Inferior parietal cortex (tissue), 1 donor: ENCODE measurements around the gene ABCC5.
A peak's percentile ranks its signal among the peaks of the same experiment; 100 is the strongest.
"Not testable (repeated sequence)": the region's sequence is repeated elsewhere in the genome, so short reads cannot be mapped to it uniquely, and the experiment has no call there.

ENCODE experiments used
- DNase-seq: peaks from one replicate; pipeline ENCODE4 v3.0.0-alpha.2; 2016; ENCODE audit errors: extremely low spot score

The ABCC5 gene

DNA sequence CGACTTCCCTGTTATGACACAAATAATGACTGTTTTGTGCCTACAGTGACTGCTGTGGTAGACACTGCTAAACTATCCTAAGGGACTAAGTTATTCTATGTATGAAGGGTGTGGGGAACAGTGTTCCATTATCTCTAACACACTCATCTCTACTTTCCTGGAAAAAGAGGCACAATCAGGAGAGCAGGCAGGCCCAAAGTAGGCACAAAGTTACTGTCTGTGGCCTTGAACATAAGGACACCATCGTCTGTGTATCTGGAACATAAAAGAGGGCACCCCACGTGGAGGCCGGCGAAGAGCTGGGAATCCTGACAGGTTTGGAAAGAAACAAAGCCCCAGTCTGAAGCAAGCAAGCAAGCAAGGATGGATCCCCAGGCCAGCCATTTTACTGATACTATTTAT, 1.5 kb downstream of the ABCC5 start:
- no peak for DNase-seq

DNA sequence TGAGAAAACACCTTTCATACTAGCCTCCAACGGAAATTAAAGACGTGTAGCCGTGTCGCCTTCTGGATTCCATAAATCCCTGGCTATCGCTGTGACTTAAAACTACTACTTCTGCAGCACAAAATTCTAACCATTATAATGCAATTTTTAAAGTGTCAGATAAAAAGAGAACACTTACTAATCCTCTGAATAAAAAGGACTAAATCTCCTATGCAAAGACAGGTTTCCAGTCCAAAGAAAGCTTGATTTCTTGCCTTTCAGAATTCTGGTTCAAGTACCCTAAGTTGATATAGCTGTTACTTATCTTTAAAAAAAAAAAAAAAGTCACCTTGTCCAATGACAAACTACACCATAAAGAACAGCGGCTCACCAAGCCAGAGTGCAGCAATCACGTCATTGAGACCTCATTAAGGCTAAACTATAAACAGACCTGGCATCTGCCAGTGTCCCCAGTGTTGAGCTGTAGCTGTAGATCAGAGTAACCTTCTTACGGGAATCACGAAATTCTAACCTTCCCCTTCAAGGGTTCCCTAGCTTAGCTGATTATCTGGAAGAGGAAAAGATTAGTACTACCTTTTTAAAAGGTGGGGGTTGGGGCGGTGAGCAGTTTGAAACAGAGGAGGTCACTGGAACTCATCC, 2.2 kb downstream of the ABCC5 start:
- no peak for DNase-seq

DNA sequence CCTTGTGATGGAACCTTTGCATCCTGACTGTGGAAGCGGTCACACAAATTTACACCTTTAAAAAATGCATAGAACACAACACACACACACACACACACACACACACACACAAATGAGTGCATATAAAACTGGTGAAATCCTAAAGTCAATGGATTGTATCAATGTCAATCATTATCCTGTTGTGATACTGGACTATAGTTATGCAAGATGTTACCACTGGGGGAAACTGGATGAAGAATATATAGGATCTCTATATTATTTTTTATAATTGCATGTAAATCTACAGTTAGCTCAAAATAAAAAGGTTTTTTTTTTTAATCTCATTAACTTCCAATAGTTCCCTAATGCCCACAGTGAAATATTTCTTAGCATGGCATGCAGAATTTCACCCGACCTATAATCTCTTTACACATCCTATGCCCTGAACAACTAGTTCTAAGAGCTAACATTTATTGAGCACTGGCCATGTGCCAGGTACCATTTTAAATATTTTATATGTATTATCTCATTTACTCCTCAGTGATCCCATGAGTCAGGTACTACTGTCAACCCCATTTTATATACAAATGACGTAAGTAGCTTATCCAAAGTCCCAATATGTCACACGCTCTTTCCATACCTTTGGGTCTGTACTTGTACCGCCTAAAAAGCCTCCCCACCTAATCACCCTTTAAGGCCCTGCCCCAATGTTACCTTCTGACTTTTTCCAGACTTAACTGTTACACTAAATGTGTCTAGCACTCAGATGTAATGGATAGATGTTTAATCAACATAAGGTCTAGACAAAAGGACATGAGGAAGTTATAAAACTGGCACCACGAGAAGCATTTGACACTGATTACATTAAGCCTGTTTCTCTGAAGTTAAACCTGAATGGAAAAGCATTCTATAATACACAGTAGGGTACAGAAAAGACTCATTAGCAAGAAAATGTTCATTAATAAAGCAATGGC, 5.5 kb downstream of the ABCC5 start:
- DNase-seq, result no peak

DNA sequence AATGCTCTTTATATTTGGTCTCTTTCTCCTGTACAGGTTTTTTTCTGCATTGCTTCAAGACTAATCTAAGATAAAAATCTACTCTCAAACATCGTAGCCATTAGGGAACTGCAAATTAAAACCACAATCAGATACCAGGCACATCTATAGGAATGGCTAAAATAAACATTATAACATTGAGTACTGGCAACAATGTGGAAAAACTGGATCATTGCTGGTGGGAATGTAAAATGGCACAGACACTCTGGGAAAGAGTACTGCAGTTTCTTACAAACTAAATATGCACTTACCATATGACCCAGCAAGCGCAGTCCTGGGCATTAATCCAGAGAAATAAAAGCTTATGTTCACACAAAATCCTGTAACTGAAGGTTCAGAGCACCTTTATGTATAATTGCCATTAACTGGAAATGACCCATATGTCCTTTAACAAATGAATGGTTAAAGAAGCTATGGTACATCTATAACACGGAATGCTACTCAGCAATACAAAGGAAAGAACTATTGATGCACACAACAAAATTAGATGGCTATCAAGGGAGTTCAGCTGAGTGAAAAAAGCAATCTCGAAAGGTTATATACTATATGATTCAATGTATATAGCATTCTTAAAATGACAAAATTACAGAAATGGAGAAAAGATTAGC, 6.3 kb downstream of the ABCC5 start:
- no peak for DNase-seq

DNA sequence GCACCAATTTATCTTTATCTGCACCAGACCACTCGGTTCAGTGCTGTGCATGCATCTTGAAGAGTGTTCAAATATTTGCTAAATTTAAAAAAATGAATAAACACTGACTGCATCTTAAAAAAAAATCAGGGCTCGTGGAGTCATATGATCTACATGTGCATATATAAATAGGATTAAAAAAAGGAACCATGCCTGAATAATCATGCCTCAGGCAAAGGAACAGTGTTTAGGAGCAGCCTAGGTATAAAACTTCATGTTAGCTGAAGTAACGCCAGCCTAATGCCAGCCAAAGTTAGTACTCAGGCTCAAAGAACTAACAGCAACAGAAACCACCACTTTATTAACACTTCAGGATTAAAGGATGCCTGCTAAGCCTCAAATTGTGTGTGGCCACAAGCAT, 9.5 kb downstream of the ABCC5 start:
- DNase-seq, result no peak

DNA sequence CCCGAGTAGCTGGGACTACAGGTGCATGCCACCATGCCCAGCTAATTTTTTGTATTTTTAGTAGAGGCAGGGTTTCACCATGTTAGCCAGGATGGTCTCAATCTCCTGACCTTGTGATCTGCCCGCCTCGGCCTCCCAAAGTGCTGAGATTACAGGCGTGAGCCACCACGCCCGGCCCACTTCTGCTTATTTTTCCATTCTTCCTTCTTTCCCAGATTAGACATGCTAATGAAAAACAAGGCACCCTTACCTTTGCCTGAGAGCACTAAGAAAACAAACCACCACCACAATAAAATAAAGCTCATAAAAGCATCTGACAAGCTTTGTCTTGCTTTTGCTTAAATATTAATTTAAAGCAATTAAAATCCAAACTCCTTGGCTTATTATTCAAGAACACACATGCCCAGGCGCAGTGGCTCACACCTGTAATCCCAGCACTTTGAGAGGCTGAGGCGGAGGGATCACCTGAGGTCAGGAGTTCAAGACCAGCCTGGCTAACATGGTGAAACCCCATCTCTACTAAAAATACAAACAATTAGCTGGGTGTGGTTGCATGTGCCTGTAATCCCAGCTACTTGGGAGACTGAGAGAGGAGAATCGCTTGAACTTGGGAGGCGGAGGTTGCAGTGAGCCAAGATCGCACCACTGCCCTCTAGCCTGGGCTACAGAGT, 10.4 kb downstream of the ABCC5 start:
- not testable (repeated sequence) for DNase-seq

DNA sequence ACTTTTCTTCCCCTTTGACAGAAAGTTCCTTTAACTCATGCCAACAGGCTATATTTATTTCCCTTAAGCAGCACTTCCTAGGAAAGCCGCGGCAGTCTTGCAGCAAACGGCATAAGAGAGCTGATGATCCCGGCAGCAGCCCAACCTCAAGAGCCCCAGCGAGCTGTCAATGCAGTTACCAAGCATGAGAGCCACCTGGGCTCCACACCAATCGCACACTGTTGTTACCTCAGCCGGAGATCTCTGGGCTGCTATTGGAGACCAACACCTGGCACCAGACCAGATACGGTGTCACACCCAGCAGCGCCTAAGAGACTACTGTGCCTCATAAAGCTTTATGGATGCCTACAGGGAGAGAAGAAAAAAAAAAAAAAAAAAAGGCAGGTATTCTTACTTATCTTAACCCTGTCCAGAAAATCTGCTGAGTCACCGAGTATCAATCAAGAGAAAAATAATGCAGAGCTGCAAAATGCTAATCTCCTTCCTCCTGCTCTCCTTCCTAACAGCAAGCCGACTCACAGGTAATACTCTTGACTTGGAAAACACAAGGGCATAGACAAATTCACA, 11.7 kb downstream of the ABCC5 start:
- DNase-seq, result peak; percentile 27

DNA sequence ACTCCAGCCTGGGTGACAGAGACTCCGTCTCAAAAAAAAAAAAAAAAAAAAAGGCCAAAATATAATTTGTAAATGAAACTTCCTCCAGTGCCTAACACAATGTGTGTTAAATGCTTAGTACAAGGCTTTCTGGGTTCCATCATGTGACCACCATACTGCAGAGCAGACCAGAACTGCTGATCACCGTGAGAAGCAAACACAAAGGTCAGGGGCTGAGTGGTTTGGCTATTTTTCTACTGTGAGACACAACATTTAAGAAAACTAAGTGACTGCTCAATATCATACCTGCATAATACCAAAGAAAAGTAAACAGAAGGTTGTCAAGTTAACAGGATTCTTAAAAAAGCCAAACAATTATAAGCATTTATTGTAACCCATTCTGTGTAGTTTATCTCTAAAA, 13.2 kb downstream of the ABCC5 start:
- no peak for DNase-seq

DNA sequence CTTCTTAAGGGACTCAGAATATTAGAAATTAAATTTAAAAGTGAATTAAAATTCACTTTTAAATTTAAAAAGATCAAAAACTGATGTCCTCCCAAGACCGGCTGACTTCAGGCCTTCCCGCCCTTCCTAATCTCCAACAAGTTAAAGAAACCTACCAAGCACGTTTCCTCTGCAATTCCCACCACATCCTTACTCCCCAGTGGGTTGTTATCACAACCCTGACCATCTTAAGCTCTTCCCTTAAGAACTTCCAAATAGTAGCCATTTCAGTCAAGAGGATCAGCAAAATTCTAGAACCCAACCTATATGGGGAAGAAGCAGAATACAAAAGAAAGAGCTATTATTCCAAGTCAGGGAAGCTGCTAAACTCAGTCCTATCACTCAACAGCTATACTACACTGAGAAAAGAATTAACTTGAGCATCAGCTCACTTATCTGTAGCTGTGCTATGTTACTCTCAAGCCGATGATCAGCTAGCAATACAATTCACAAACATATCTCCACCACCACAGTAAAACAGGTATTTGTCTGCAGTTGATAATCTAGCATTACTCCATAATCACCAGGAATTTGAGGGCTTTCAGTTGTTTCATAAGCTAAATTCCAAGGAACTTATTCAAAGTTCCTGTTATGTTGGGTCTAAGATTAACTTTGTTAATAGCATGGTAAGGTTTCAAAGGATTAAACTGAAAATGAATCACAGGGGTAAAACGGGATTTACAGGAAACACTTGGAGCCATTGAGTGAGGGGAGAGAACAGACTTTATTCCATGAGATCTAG, 14.3 kb downstream of the ABCC5 start:
- no peak for DNase-seq

DNA sequence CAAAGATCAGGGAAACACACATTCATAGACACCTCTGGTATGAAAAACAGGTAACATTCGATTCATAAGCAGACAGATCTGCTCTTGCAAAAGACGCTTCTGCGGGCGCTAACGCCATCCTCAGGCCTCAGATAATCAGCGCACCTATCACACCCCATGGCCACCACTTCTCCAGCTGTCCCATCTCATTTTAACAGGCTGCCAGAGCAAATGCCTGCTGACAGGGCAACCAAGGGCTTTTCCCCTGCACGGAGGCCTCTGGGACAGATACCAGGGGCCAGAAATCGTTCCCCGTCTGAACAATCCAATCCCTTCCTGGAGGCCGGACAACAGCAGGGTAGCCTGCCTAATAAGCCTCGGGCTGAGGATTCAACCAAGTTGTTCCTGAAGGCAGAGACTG, 15.2 kb downstream of the ABCC5 start:
- DNase-seq, result no peak

DNA sequence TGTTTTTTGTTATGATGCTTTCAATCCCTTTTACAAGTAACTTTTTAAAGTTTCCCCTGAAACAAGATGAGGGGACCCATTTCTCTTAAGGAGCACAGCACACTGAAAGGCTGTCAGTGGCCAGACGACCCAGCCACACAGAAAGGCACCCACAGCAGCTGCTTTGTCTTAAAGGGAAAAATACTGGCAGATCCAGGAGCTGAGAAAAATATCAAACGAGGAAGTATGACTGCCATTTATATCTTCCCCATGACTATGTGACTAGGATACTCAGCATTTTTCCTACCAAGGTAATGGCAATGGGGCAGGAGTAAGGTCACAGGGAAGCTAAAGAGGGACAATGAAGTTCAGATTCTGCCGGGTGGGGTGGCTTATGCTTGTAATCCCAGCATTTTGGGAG, 15.9 kb downstream of the ABCC5 start:
- no peak for DNase-seq

DNA sequence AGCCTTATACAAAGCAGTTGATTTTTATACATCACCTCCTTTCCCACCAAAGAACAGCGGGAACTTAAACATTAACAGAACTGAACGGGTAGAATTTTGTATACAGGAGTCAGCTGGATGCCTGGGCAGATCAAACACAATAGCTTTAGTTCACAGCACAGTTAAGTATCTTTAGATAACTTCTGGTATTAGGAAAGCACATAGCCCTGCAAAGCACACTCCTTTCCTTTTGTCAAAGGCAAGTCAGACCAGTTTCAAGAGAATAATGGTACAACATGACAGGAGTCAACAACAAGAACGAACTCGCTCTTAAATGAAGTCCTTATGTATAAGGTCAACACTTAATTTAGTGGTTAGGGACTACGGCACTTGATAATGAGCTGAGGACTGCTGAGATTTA, 26.3 kb downstream of the ABCC5 start:
- DNase-seq, result no peak

DNA sequence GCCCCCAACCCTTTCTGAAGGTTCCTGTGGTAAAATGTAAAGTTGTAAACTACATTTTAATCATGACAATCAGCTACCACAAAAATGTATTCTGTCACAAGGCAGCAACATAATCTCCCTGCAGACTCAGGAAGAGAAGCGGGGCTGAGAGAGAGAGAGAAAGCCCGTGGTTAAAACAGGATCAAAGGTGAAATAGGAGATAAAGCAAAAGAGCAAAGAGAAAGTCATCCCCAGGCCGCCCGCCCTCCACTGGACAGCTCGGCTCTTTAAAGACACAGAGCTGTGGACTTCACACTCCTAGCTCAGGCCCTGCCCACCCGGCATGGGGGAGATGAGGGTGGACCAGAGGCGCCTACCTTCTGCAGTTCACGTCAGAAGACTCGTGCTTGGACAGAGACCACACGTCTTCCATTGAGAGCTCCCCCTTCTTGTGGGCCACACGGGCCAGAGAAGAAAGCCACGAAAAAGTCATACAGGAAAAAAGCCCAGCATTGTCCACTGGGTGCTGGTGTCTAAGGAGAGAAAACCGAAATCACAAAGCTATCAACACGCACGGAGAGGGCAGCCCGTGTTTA, 29.4 kb downstream of the ABCC5 start:
- DNase-seq, result no peak

DNA sequence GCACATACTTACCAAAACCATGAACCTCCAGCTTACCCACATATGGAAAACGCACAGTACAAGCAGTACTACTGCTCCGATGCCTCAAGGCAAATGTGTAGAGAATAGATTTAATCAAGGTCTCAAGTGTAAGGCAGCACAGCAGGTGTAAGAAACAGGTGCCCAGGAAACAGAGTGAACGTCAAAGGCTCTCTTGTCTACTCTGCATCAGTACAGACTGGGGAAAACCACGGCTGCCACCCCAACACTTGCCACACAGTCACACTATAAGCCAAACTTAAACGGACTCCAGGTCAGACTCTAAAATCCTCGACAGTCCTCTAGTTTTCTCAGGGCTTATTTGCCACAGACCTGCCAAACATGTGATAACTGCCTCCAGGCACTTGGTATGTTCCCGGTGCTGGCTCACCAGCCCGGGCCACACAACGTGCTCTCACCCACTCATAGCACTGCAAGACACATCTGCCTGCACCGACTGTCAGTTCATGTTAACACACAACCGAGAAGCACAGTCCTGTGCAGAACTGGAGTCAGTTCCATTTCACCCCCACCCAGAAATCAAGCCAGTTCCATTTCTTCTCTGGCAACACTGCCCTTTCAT, 30.6 kb downstream of the ABCC5 start:
- no peak for DNase-seq

DNA sequence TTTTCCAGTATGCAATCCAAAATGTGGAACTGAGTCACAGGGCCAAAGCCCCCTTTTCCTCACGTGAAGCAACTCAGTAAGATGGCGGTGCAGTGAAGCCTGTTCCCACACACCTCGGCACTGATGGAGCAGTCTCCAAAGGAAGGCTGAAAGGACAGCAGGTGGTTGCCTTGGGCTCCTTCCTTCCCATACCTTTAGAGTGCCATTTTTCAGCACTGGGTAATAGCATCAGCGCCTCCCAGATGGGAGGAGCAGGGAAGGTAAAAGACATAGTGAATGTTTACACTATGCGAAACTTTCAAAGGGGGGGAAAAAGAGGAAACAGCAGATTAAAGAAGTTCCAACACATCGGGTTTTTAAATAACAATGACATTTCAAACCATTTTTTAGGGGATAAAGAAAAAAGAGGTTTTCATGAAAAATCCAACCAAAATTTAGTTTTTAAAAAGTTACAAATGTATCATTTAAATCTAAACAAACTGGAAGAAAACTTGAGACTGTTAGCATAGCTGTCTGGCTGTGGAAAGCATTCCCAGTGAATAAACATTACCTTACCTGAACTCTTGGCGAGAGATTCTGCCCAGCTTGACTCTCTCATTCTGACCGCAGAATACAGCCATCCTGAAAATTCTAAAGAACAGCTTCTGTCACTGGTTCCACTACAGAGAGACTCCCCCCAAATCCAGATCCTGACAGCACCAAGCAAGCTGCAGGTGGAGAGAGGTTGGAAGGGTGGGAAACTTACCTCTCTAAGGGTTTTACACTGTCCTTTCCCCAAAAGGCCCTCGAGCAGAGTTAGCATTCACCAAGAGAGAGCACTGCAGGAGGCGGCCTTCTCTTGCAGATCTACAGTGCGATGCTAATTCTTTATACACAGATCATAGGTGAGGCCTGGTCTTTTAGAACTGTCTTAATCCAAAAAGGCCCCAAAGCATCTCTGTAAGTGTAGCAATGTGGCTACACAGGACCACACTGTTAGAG, 32.6 kb downstream of the ABCC5 start:
- DNase-seq, result no peak

DNA sequence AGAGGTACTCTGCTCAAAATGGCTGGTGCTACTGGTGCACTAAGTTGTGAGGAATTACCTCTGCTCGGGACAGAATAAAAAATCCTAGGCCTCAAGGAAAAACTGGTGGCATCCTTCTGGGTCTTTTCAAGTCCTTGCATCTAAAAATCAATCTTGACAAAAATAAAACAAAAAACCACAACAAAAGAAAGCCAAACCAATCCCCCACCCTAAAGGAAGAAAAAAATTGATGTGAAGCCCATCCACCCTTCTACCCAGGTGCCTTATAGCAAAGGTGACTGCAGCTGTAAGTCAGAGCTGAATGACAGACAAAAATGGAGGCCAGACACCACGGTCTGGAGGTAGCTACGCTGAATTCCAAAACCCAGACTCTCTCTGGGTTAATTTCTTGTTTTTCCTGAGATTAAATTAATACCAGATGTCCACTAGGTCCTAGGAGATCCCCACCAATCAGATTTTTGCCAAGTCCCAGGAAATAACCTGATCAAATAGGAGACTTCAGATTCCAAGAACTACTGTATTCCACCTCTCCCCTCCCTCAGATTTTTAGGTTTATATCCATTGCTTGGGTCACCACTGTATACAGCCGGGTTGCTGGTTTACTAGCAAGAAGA, 33.5 kb downstream of the ABCC5 start:
- DNase-seq, result no peak

DNA sequence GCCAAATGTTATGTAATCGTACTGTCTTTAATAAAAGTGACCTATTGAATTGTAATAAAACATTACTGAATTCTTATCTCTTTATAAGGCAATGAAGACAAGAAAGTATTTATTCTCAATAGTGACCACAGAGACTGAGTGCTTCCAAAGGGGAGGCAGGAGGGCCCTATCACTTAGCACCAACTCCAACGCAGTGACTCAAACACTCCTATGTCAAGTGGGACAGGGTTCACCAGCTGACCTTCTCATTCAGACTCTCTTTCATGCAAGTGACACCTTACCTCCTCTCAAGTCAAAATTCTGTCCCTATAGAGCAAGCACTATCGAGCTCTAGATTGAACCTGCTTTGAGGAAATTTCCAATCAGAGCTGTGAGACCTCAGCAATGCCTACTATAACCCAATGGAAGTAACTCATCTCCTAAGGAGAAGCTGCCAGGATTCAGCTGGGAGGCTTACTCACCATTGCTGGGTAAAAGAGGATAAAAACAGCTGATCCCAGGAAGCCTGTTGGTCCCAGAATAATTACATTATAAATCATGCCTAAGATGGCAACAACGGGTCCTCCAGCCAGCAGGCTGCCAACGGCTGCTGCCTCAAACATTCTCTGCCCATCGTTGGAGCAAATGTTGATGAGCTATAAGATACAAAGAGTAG, 35.6 kb downstream of the ABCC5 start:
- no peak for DNase-seq

DNA sequence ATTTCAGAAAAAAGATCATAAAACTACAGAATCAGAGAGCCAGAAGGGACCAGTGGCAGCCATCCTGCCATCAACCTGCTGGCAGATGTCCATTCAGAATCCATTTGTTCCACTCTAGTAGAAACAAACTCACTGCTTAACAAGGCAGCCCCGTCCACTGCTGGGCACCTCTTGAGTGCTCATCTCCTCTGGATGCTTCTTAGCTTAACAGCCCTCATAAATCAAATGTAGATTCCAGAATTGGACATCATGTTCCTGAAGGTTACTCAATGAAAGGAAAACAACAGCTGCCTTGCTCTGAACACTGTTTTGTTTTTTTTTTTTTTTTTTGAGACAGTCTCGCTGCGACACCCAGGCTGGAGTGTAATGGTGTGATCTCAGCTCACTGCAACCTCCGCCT, 37.3 kb downstream of the ABCC5 start:
- no peak for DNase-seq
